CD1c-positive myeloid dendritic cell (primary cell): ENCODE data around the gene ABCA1.
A peak's percentile ranks its signal among the peaks of the same experiment; 100 is the strongest.

Experiments
- DNase-seq: peaks from one replicate; pipeline ENCODE4 v3.0.0-alpha.2; 2016; ENCODE audit errors: extremely low spot score

The ABCA1 gene

DNA sequence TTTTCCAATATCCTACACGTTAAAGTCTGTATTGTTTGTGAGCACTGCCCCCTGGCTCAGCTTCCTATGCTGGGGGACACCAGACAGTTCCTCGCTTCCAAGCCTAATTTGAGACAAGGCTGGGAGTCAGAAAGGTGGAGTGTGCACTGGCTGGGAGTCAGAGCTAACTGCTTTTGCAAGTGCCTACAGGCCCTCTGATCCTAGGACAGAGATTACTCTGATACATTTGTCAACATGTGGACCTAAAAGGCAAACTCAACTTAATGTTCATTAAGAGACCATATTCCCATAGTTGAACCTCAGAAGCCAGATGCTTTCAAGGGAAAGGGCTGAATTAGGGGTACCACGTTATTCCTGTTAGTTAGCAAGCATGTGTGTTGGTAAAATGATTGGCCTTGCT is 83.2 kb downstream of the ABCA1 start:
- DNase-seq = no peak

DNA sequence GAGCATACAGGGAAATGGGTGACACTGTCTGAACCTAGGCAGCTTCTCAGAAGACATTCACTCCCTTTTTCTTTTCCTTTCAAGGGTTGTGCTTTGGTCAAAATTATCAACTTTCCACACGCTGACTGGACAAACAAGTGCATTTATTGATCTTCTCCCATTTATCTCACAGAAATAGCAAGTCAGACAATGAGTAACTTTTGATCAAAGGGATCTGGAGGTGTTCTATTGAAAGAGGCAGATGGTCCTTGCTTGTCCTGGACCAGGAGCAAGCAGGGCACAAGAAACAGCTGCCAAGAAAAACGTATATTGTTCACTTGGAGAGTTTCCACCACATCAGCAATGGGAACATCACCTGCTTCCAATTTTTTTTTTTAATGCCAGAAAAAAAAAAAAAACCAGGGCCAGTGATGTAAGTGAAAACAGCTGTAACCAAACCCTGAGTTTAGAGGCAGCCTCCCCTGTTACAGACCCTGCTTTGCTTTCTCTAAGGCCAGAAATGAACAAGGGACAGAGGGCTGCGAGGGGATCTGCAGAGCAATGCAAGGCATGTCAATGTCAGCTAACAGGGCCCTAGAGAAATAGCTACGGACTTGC is 84.2 kb downstream of the ABCA1 start:
- DNase-seq = no peak

GRCh38 chr9:104842698-104843097 is 85.3 kb downstream of the ABCA1 start:
- no peak for DNase-seq

- no peak for DNase-seq
These were observed 86.3 kb downstream of the ABCA1 start for GRCh38 chr9:104841601-104842141.

DNA sequence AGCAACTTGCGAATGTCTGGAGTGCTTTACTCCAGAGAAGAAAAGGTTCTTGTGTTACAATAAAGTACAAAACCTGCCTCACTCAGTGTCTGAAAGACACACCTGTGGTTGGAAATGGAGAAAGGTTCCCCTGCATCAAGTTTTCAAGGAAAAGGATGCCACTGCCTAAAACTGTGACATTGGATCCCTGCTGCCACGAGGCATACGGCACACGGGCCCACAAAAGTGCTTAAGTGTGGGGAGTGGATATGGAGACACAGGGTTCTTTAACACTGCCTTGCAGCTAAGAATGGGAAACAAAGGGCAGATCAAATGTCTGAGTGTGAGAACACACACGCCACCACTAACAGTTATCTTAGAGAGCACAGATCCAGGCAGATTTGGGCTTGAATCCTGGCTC is 89.0 kb downstream of the ABCA1 start:
- DNase-seq = no peak

DNA sequence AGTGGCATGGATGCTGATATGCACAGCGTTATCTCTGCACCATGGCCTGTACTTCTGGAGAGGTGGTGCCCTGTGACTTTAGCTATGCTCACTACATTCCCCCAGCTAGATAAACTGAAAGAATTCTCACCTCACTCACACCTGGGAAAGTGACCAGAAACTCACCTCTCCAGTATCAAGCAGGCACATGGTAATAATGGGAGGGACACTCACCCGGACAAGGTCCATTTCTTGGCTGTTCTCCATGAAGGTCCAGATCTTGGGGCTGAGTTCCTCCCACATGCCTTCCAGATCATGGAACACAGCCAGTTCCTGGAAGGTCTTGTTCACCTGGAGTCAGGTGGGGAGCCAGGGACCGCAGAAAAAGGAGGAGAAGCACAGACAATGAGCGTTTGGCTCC is 91.2 kb downstream of the ABCA1 start:
- no peak for DNase-seq

GRCh38 chr9:104836235-104836634 is 91.7 kb downstream of the ABCA1 start:
- peak; percentile 21 for DNase-seq

GRCh38 chr9:104835161-104835560 is 92.8 kb downstream of the ABCA1 start:
- DNase-seq = peak; percentile 74

GRCh38 chr9:104833696-104834095 is 94.3 kb downstream of the ABCA1 start:
- DNase-seq = no peak

GRCh38 chr9:104831681-104832080 is 96.3 kb downstream of the ABCA1 start:
- DNase-seq = no peak

DNA sequence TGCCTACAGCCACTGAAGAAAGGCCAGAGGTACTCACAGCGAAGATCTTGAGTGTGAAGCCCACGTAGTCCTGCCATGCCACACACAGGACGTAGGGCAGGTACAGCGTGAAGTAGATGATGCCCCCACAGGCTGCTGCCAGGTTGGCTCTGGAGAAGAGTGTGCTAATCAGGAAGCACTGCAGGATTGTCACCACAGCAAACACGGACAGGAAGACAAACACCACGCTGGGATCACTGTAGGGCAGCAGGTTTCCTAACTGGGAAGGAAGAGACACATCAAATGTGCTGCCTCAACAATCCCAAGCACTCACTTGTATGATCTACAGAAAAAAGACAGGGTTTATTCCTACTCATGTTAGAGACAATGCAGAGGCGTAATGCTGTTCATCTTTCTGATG is 101.0 kb downstream of the ABCA1 start:
- DNase-seq = no peak

- DNase-seq = no peak
These were observed 101.7 kb downstream of the ABCA1 start for GRCh38 chr9:104826079-104826775.

DNA sequence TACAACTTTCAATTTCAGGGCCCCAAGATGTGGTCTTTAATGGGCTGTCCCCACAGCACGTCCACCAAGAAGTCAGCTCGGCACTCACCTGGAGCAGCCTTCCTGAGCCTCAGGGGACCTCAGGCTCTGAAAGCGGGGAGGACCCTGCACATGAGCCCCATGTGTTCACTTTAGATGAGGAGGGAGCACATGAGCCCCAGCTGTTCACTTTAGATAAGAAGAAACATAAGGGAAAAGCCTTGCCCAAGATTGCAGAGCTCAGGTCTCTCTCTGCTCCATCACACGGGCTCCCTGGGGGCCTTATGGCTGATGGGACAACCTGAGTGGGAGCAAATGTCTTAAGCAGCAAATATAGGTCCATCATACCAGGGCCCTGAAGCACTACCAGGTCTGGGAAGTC is 107.6 kb downstream of the ABCA1 start:
- DNase-seq = no peak

GRCh38 chr9:104819033-104819432 is 108.9 kb downstream of the ABCA1 start:
- no peak for DNase-seq

- DNase-seq = no peak
These were observed 110.5 kb downstream of the ABCA1 start for GRCh38 chr9:104817437-104817836.

- no peak for DNase-seq
These were observed 111.9 kb downstream of the ABCA1 start for GRCh38 chr9:104815851-104816565.

- DNase-seq = no peak
These were observed 117.3 kb downstream of the ABCA1 start for GRCh38 chr9:104810421-104811339.

GRCh38 chr9:104808035-104808614 is 119.8 kb downstream of the ABCA1 start:
- DNase-seq = peak; percentile 12

DNA sequence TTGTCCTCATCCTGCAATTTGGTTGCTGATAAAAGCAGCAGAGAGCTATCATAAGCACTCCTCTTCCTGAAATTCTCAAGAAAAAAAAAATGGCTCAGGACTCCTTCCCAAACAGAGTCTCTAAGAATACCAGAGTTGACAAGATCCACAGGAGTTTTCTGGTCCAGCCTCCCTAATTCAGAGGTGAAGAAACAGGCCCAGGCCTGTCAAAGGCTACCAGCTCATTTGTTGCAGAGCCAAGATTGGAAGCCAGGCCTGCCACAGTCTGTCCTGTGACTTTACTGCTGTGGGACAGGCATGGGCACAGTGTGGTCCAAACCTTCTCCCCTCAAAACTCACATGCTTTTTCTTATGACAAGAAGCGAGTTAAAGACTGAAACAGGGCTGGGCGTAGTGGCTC is 122.5 kb downstream of the ABCA1 start:
- DNase-seq = no peak

DNA sequence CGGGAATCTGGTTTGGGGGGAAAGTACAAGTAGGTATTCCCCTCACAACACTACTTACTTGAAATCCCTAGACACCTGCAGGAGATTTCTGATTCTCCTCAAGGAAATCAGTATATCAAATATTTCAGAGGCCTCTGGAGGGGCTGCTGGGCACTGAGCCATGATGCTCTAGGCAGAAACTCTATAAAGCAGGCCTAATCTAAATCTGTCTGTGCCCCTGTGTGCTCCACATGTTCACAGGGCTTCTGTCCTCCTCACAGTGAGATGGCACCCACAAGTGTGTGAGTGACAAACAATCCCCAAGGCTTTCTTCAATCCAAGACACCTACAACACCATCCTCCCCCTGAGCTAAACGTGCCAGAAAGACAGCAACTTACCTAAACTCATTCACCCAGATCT is 125.0 kb downstream of the ABCA1 start:
- no peak for DNase-seq

DNA sequence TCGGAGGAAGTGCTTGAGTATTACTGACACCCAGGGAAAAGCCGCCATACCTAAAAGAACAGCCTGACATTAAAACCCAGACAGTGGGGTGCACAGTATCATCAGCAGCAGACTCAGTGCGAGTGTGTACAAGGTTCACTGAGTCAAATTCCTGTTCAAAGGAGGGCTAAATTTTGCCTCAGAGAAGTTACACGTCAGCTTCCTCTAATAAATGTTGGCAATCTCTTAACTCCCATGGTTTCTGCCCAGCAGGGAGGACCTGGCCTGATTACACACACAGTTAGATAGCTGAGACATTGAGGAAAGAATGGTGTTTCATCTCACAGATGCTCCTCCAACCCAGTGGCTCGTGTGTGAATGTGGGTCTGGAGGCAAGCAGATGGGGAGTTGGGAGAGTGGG is 125.8 kb downstream of the ABCA1 start:
- no peak for DNase-seq
